NCI-H1436 (cell line): ENCODE data around the gene NOL12.
"Not testable (repeated sequence)": the region's sequence is repeated elsewhere in the genome, so short reads cannot be mapped to it uniquely, and the experiment has no call there.

ENCODE experiments used
- DNase-seq: peaks from one replicate; lab custom pipeline; 2025; lab: John Stamatoyannopoulos, UW

The NOL12 gene

GRCh38 chr22:37679670-37680069 lies 6.5 kb upstream of the NOL12 start:
- DNase-seq, result no peak

- DNase-seq, result no peak
Measured at GRCh38 chr22:37680191-37680851, 5.8 kb upstream of the NOL12 start.

- DNase-seq, result no peak
Measured at GRCh38 chr22:37681001-37681424, 5.1 kb upstream of the NOL12 start.

- DNase-seq, result peak; percentile 64
Measured at GRCh38 chr22:37681556-37682049, 4.5 kb upstream of the NOL12 start.

GRCh38 chr22:37684803-37685615 lies 1.1 kb upstream of the NOL12 start:
- no peak for DNase-seq

GRCh38 chr22:37690407-37690806 lies 4.3 kb downstream of the NOL12 start:
- DNase-seq, result no peak

GRCh38 chr22:37690901-37691504 lies 4.9 kb downstream of the NOL12 start:
- no peak for DNase-seq

GRCh38 chr22:37692627-37693285 lies 6.6 kb downstream of the NOL12 start:
- DNase-seq, result no peak

GRCh38 chr22:37694131-37694530 lies 8.0 kb downstream of the NOL12 start:
- not testable (repeated sequence) for DNase-seq

- not testable (repeated sequence) for DNase-seq
Measured at GRCh38 chr22:37696260-37696656, 10.1 kb downstream of the NOL12 start.

GRCh38 chr22:37696657-37697537 lies 10.8 kb downstream of the NOL12 start, which contains the start of gene TRIOBP:
TSS of gene TRIOBP (plus strand) at chr22:37697048. CDS start at chr22:37701366, 4,318 bp downstream.
- DNase-seq, result peak; percentile 98

- no peak for DNase-seq
Measured at GRCh38 chr22:37697538-37697835, 11.3 kb downstream of the NOL12 start.

- DNase-seq, result no peak
Measured at GRCh38 chr22:37701141-37701786, 15.1 kb downstream of the NOL12 start.

- no peak for DNase-seq
Measured at GRCh38 chr22:37703906-37704305, 17.8 kb downstream of the NOL12 start.

GRCh38 chr22:37704645-37705044 lies 18.5 kb downstream of the NOL12 start:
- no peak for DNase-seq

- no peak for DNase-seq
Measured at GRCh38 chr22:37705205-37705604, 19.1 kb downstream of the NOL12 start.

- no peak for DNase-seq
Measured at GRCh38 chr22:37708580-37709444, 22.7 kb downstream of the NOL12 start.

- DNase-seq, result no peak
Measured at GRCh38 chr22:37709445-37709765, 23.3 kb downstream of the NOL12 start.

GRCh38 chr22:37710675-37711074 lies 24.5 kb downstream of the NOL12 start:
- no peak for DNase-seq

- no peak for DNase-seq
Measured at GRCh38 chr22:37711490-37711889, 25.3 kb downstream of the NOL12 start.
